Testis (tissue), 3 donors: ENCODE results near the gene ATAD3B. TPM values are rescaled to one million over a fixed set of nuclear protein-coding genes. Genes with fewer than 3 reads are reported as not detected.

ENCODE experiments used
- DNase-seq: peaks from one replicate; pipeline ENCODE4 v3.0.0-alpha.2; 2019
- H3K27ac ChIP-seq, 2 donors: fragments of 200-600 bp; sonication (generic); one replicate each; pipeline ENCODE4 v1.5.1; 2019
- H3K27me3 ChIP-seq: fragments of 200-600 bp; sonication (generic); one replicate; pipeline ENCODE4 v1.5.1; 2019
- H3K36me3 ChIP-seq: fragments of 200-600 bp; sonication (generic); one replicate; pipeline ENCODE4 v1.5.1; 2017; ENCODE audit warnings: low read depth; ENCODE audit errors: missing control alignments
- H3K4me1 ChIP-seq: fragments of 200-600 bp; sonication (generic); one replicate; pipeline ENCODE4 v1.5.1; 2019
- H3K4me3 ChIP-seq, 2 donors: fragments of 200-600 bp; sonication (generic); one replicate each; pipeline ENCODE4 v1.5.1; 2017 to 2019
- H3K9me3 ChIP-seq: fragments of 200-600 bp; sonication (generic); one replicate; pipeline ENCODE4 v1.5.1; 2017
- CTCF ChIP-seq, 3 experiments: fragments of 450-650 bp in 2 of 3; fragments of 200-600 bp in 1 of 3; sonication (generic) in 1 of 3; IDR thresholded peaks; one replicate each; pipeline ENCODE4 v1.5.1; 2016 to 2019; ENCODE audit warnings: antibody characterized with exemption in 3 of 3, mild to moderate bottlenecking in 2 of 3, moderate library complexity in 1 of 3
- POLR2A ChIP-seq: fragments of 450-650 bp; IDR thresholded peaks from one replicate; pipeline ENCODE4 v1.6.1; 2017; ENCODE audit warnings: antibody characterized with exemption, mild to moderate bottlenecking, moderate library complexity
- WGBS, 2 donors: methylation state at CpG; one replicate each; pipeline ENCODE4 v1.1.5; 2018; 5-methylcytosine and 5-hydroxymethylcytosine counted together
- intact Hi-C: fragments of 100-400 bp; cut with DNase I; formaldehyde crosslinking; loops from one replicate; pipeline ENCODE4 v1.15.1; 2023; ENCODE audit warnings: low total_unique reads
- polyA plus RNA-seq: library from polyadenylated mRNA; stranded (reverse); fragments of 350-450 nt; fragmentation: Illumina TruSeq; extraction: RNeasy Lipid Tissue Mini Kit (QIAGEN cat#74804); gene quantifications from one replicate; pipeline ENCODE4 v1.2.3, GENCODE V29; 2014; ENCODE audit warnings: low read depth, low replicate concordance; ENCODE audit not compliant: insufficient read depth
- total RNA-seq, 2 donors: library from RNA; depleted of rRNA; stranded (reverse); fragments of >200 nt; gene quantifications; one replicate each; pipeline ENCODE4 v1.2.3, GENCODE V29; 2016

Gene ATAD3B
- total and polyA plus RNA-seq, 3 donors from 2014 or later = 19.1 to 55.6 (median 46.3) TPM

GRCh38 chr1:1432951-1433803 is 38.4 kb upstream of the ATAD3B start:
- intact Hi-C loops = no loop called here
- Histone ChIP-seq H3K27ac (peak overlapping the region; percentile 88 to 89), H3K4me1 (peaks cover 78% of the 10 kb centered on the region), H3K27me3 (no peaks in the 10 kb centered on the region), H3K36me3 (no peaks in the 10 kb centered on the region), H3K4me3 (no peak overlapping the region), H3K9me3 (no peaks in the 10 kb centered on the region)
- TF ChIP-seq POLR2A (no peak), CTCF (IDR thresholded peaks at IDR 0.05) (no peak)
- peak; percentile 92 for DNase-seq
- WGBS, 2 donors = 30 to 54% methylated on average over 19 to 33 of the region's 34 CpGs

- Histone ChIP-seq H3K9me3 (no peaks in the 10 kb centered on the region), H3K27me3 (no peaks in the 10 kb centered on the region), H3K4me1 (peaks cover 82% of the 10 kb centered on the region), H3K36me3 (no peaks in the 10 kb centered on the region), H3K27ac (peak overlapping the region; percentile 88 to 89), H3K4me3 (no peak overlapping the region)
- 27 to 42% methylated on average over 8 to 12 of the region's 12 CpGs for WGBS, 2 donors
- intact Hi-C loops = no loop called here
- no peak for TF ChIP-seq POLR2A
- no peak for TF ChIP-seq CTCF (IDR thresholded peaks at IDR 0.05)
- no peak for DNase-seq
Observed at GRCh38 chr1:1433804-1434130, 37.8 kb upstream of the ATAD3B start.

- H3K4me1 ChIP-seq = peaks cover 79% of the 10 kb centered on the region
- H3K27ac ChIP-seq = peak overlapping the region; percentile 88 to 89
- 20 to 62% methylated on average over 13 to 32 of the region's 32 CpGs for WGBS, 2 donors
- H3K9me3 ChIP-seq = no peaks in the 10 kb centered on the region
- no peaks in the 10 kb centered on the region for H3K36me3 ChIP-seq
- H3K4me3 ChIP-seq = no peak overlapping the region
- intact Hi-C loops = no loop called here
- TF ChIP-seq POLR2A = no peak
- TF ChIP-seq CTCF (IDR thresholded peaks at IDR 0.05) = no peak
- no peaks in the 10 kb centered on the region for H3K27me3 ChIP-seq
- DNase-seq = peak; percentile 71
Observed at GRCh38 chr1:1434131-1434823, 37.3 kb upstream of the ATAD3B start.

- H3K36me3 ChIP-seq = no peaks in the 10 kb centered on the region
- H3K4me3 ChIP-seq = no peak overlapping the region
- peaks cover 74% of the 10 kb centered on the region for H3K4me1 ChIP-seq
- WGBS, 2 donors = 40 to 62% methylated on average over 2 to 4 of the region's 4 CpGs
- H3K27ac ChIP-seq = peak overlapping the region; percentile 88 to 89
- DNase-seq = no peak
- intact Hi-C loops = no loop called here
- no peaks in the 10 kb centered on the region for H3K27me3 ChIP-seq
- no peaks in the 10 kb centered on the region for H3K9me3 ChIP-seq
- TF ChIP-seq CTCF (IDR thresholded peaks at IDR 0.05) (no peak), POLR2A (no peak)
Observed at GRCh38 chr1:1434824-1435105, 36.8 kb upstream of the ATAD3B start.
